Calu3 (cell line): ENCODE measurements around the gene CDH13. TPM values are rescaled to one million over a fixed set of nuclear protein-coding genes. Genes with fewer than 3 reads are reported as not detected.

Experiments
- BruUV-seq: library from RNA; stranded (reverse); fragments of 400-500 nt; replicated peaks from 2 replicates; lab custom pipeline; 2021; lab: Mats Ljungman, UMichigan
- CTCF ChIA-PET: fragments of 300-600 bp; sonication (Branson Sonifier 250); formaldehyde crosslinking; loops from one replicate; lab custom pipeline; 2022; ENCODE audit warnings: antibody characterized with exemption; lab: Charles Lee
- DNase-seq: peaks from one replicate; pipeline ENCODE4 v3.0.0; 2022
- H3K27ac Mint-ChIP-seq: one replicate; pipeline ENCODE4 v1.8.0; 2022; ENCODE audit warnings: mixed read lengths; ENCODE audit not compliant: unreplicated experiment
- H3K27me3 Mint-ChIP-seq: one replicate; pipeline ENCODE4 v1.8.0; 2022; ENCODE audit warnings: mixed read lengths; ENCODE audit not compliant: unreplicated experiment
- H3K36me3 Mint-ChIP-seq: one replicate; pipeline ENCODE4 v1.8.0; 2022; ENCODE audit warnings: mild to moderate bottlenecking, moderate library complexity, mixed read lengths; ENCODE audit not compliant: insufficient read depth, unreplicated experiment
- H3K4me1 Mint-ChIP-seq: one replicate; pipeline ENCODE4 v1.8.0; 2022; ENCODE audit warnings: mild to moderate bottlenecking, low read depth, mixed read lengths; ENCODE audit not compliant: unreplicated experiment
- H3K4me3 Mint-ChIP-seq: one replicate; pipeline ENCODE4 v1.8.0; 2022; ENCODE audit warnings: mild to moderate bottlenecking, low read depth, moderate library complexity, mixed read lengths; ENCODE audit not compliant: unreplicated experiment
- H3K9me3 Mint-ChIP-seq: one replicate; pipeline ENCODE4 v1.8.0; 2022; ENCODE audit warnings: low read depth, mixed read lengths; ENCODE audit not compliant: unreplicated experiment
- CTCF ChIP-seq: fragments of 200-600 bp; IDR thresholded peaks from one replicate; pipeline ENCODE4 v1.8.0; 2022; ENCODE audit warnings: antibody characterized with exemption; ENCODE audit not compliant: unreplicated experiment
- intact Hi-C: fragments of 100-400 bp; cut with micrococcal nuclease; formaldehyde crosslinking; loops from one replicate; pipeline ENCODE4 v1.10.0; 2022; ENCODE audit not compliant: unreplicated experiment
- total RNA-seq: library from RNA; stranded (reverse); gene quantifications from 2 replicates; pipeline ENCODE4 v1.2.3, GENCODE V29; 2022

Gene CDH13
- total RNA-seq, 1 experiment from 2014 or later, result not detected

GRCh38 chr16:83174671-83175070 is 547.9 kb downstream of the CDH13 start:
- Mint-ChIP-seq H3K36me3 (no peaks in the 10 kb centered on the region), H3K27me3 (no peaks in the 10 kb centered on the region), H3K4me1 (no peaks in the 10 kb centered on the region), H3K27ac (no peak overlapping the region), H3K4me3 (no peak overlapping the region), H3K9me3 (peaks cover 10% of the 10 kb centered on the region)
- DNase-seq, result no peak
- BruUV-seq, result no TSS peak
- no peak for TF ChIP-seq CTCF
- intact Hi-C loops, result no loop called here
- CTCF ChIA-PET, result no interaction called here

- no peak overlapping the region for H3K4me3 Mint-ChIP-seq
- CTCF ChIA-PET, result no interaction called here
- no peaks in the 10 kb centered on the region for H3K4me1 Mint-ChIP-seq
- H3K36me3 Mint-ChIP-seq, result no peaks in the 10 kb centered on the region
- intact Hi-C loops, result no loop called here
- H3K27ac Mint-ChIP-seq, result no peak overlapping the region
- H3K9me3 Mint-ChIP-seq, result peaks cover 11% of the 10 kb centered on the region
- no peaks in the 10 kb centered on the region for H3K27me3 Mint-ChIP-seq
- BruUV-seq, result no TSS peak
- TF ChIP-seq CTCF, result no peak
- DNase-seq, result no peak
Observed at GRCh38 chr16:83176802-83177201, 550.0 kb downstream of the CDH13 start.

GRCh38 chr16:83185902-83186301 is 559.1 kb downstream of the CDH13 start:
- no peak for TF ChIP-seq CTCF
- CTCF ChIA-PET, result no interaction called here

GRCh38 chr16:83187405-83187804 is 560.6 kb downstream of the CDH13 start:
- H3K4me1 Mint-ChIP-seq, result no peaks in the 10 kb centered on the region
- BruUV-seq, result no TSS peak
- TF ChIP-seq CTCF, result no peak
- H3K36me3 Mint-ChIP-seq, result no peaks in the 10 kb centered on the region
- DNase-seq, result no peak
- no peak overlapping the region for H3K27ac Mint-ChIP-seq
- peaks cover 12% of the 10 kb centered on the region for H3K9me3 Mint-ChIP-seq
- intact Hi-C loops, result no loop called here
- CTCF ChIA-PET, result no interaction called here
- H3K27me3 Mint-ChIP-seq, result no peaks in the 10 kb centered on the region
- H3K4me3 Mint-ChIP-seq, result no peak overlapping the region

More at GRCh38 chr16:83185902-83186301, 559.1 kb downstream of the CDH13 start:
- H3K27ac Mint-ChIP-seq, result no peak overlapping the region
- BruUV-seq, result no TSS peak
- intact Hi-C loops, result no loop called here
- H3K36me3 Mint-ChIP-seq, result no peaks in the 10 kb centered on the region
- no peak for DNase-seq
- H3K27me3 Mint-ChIP-seq, result no peaks in the 10 kb centered on the region
- peaks cover 15% of the 10 kb centered on the region for H3K9me3 Mint-ChIP-seq
- H3K4me3 Mint-ChIP-seq, result no peak overlapping the region
- no peaks in the 10 kb centered on the region for H3K4me1 Mint-ChIP-seq

- H3K27me3 Mint-ChIP-seq, result no peaks in the 10 kb centered on the region
- H3K36me3 Mint-ChIP-seq, result no peaks in the 10 kb centered on the region
- H3K27ac Mint-ChIP-seq, result no peak overlapping the region
- no peak overlapping the region for H3K4me3 Mint-ChIP-seq
- CTCF ChIA-PET, result no interaction called here
- H3K4me1 Mint-ChIP-seq, result no peaks in the 10 kb centered on the region
- intact Hi-C loops, result no loop called here
- H3K9me3 Mint-ChIP-seq, result peaks cover 11% of the 10 kb centered on the region
- no peak for DNase-seq
- no TSS peak for BruUV-seq
- no peak for TF ChIP-seq CTCF
Observed at GRCh38 chr16:83196796-83197195, 570.0 kb downstream of the CDH13 start.
